Stomach (tissue), 9 donors: Measurements from ENCODE around the gene SH3BGR. TPM values are rescaled to one million over a fixed set of nuclear protein-coding genes. Genes with fewer than 3 reads are reported as not detected.

Experiments used
- DNase-seq, 2 donors: peaks; one replicate each; pipeline versions ENCODE4 v3.0.0 to v3.0.0-alpha.2; 2013 to 2019
- H3K27ac ChIP-seq, 5 donors: fragments of 200-600 bp in 4 of 5; sonication (generic) in 4 of 5; one replicate each; pipeline ENCODE4 v1.5.1; 2013 to 2019; ENCODE audit warnings: mild to moderate bottlenecking in 1 of 5, moderate library complexity in 1 of 5
- H3K27me3 ChIP-seq, 3 donors: fragments of 200-600 bp; sonication (generic); one replicate each; pipeline ENCODE4 v1.5.1; 2017 to 2019; ENCODE audit warnings: mixed run types in 1 of 3
- H3K36me3 ChIP-seq, 4 donors: fragments of 200-600 bp; sonication (generic); 1 replicate in 3 of 4; 2 replicates in 1 of 4; pipeline ENCODE4 v1.5.1; 2016 to 2019
- H3K4me1 ChIP-seq, 4 donors: fragments of 200-600 bp; sonication (generic); one replicate each; pipeline ENCODE4 v1.5.1; 2016 to 2019
- H3K4me3 ChIP-seq, 4 donors: fragments of 200-600 bp; sonication (generic) in 3 of 4; one replicate each; pipeline ENCODE4 v1.5.1; 2016 to 2019; ENCODE audit warnings: mild to moderate bottlenecking in 1 of 4
- H3K9me3 ChIP-seq, 4 donors: fragments of 200-600 bp; sonication (generic); one replicate each; pipeline ENCODE4 v1.5.1; 2016 to 2019
- CTCF ChIP-seq, 7 experiments: fragments of 450-650 bp in 4 of 7; fragments of 200-600 bp in 3 of 7; sonication (generic) in 3 of 7; IDR thresholded peaks; one replicate each; pipeline ENCODE4 v1.5.1; 2016 to 2019; ENCODE audit warnings: antibody characterized with exemption in 7 of 7, control low read depth in 2 of 7, mild to moderate bottlenecking in 1 of 7
- EP300 ChIP-seq: sonication (generic); formaldehyde crosslinking; IDR thresholded peaks from one replicate; pipeline ENCODE4 v1.6.1; 2017; ENCODE audit warnings: antibody characterized with exemption
- POLR2A ChIP-seq, 4 donors: fragments of 450-650 bp; IDR thresholded peaks; one replicate each; pipeline ENCODE4 v1.6.1; 2016; ENCODE audit warnings: antibody characterized with exemption in 4 of 4, control low read depth in 2 of 4, mild to moderate bottlenecking in 1 of 4, moderate library complexity in 1 of 4
- POLR2AphosphoS5 ChIP-seq, 3 donors: sonication (generic); formaldehyde crosslinking; IDR thresholded peaks; one replicate each; pipeline ENCODE4 v1.6.1; 2016; ENCODE audit warnings: antibody characterized with exemption in 3 of 3
- WGBS, 5 donors: extraction: QIAGEN DNeasy Blood & Tissue Kit in 3 of 5; methylation state at CpG; one replicate each; pipeline versions ENCODE4 v1.1.5 to v1.1.7; 2013 to 2018; 5-methylcytosine and 5-hydroxymethylcytosine counted together
- intact Hi-C: fragments of 100-400 bp; cut with DNase I; formaldehyde crosslinking; loops from one replicate; pipeline ENCODE4 v1.15.1; 2023; ENCODE audit warnings: low total_unique reads
- polyA plus RNA-seq, 3 donors: library from polyadenylated mRNA; stranded (reverse); fragments of 200-250 nt; gene quantifications; one replicate each; pipeline ENCODE4 v1.2.3, GENCODE V29; 2013
- total RNA-seq, 5 donors: library from RNA; depleted of rRNA; stranded (reverse); fragments of >200 nt; gene quantifications; one replicate each; pipeline versions ENCODE4 v1.1.0 to v1.2.3, GENCODE V29; 2014 to 2016
- donor health status: healthy with polysubstance abuse.
- donor health status: Bipolar disorder and iron deficiency.
- donor health status: healthy.

SH3BGR gene
- total and polyA plus RNA-seq, 8 donors = 0.87 to 295 (median 7.9) TPM; not detected in 1

GRCh38 chr21:39434950-39435349 is 16.8 kb upstream of the SH3BGR start:
- Histone ChIP-seq H3K4me3 (no peak overlapping the region), H3K9me3 (no peaks in the 10 kb centered on the region), H3K4me1 (no peaks in the 10 kb centered on the region), H3K27me3 (no peaks in the 10 kb centered on the region), H3K27ac (no peak overlapping the region), H3K36me3 (no peaks in the 10 kb centered on the region)
- DNase-seq = no peak
- WGBS, 5 donors = 58 to 79% (median 64%) methylated on average over 4 of the region's 4 CpGs
- no peak for TF ChIP-seq CTCF (IDR thresholded peaks at IDR 0.05)
- TF ChIP-seq EP300 = no peak
- TF ChIP-seq POLR2A (IDR thresholded peaks at IDR 0.05) = no peak
- TF ChIP-seq POLR2AphosphoS5 (IDR thresholded peaks at IDR 0.05) = no peak
- intact Hi-C loops = no loop called here

GRCh38 chr21:39439232-39439631 is 12.5 kb upstream of the SH3BGR start:
- Histone ChIP-seq H3K4me1 (peaks cover 0 to 1% (median 0%) of the 10 kb centered on the region in 4 donors), H3K4me3 (no peak overlapping the region), H3K27me3 (no peaks in the 10 kb centered on the region), H3K36me3 (no peaks in the 10 kb centered on the region), H3K9me3 (no peaks in the 10 kb centered on the region), H3K27ac (no peak overlapping the region)
- DNase-seq = no peak
- no peak for TF ChIP-seq POLR2A (IDR thresholded peaks at IDR 0.05)
- TF ChIP-seq POLR2AphosphoS5 (IDR thresholded peaks at IDR 0.05) = no peak
- no peak for TF ChIP-seq CTCF (IDR thresholded peaks at IDR 0.05)
- TF ChIP-seq EP300 = no peak
- WGBS, 5 donors = 39 to 50% (median 41%) methylated on average over 1 of the region's 1 CpG
- intact Hi-C loops = no loop called here

DNA sequence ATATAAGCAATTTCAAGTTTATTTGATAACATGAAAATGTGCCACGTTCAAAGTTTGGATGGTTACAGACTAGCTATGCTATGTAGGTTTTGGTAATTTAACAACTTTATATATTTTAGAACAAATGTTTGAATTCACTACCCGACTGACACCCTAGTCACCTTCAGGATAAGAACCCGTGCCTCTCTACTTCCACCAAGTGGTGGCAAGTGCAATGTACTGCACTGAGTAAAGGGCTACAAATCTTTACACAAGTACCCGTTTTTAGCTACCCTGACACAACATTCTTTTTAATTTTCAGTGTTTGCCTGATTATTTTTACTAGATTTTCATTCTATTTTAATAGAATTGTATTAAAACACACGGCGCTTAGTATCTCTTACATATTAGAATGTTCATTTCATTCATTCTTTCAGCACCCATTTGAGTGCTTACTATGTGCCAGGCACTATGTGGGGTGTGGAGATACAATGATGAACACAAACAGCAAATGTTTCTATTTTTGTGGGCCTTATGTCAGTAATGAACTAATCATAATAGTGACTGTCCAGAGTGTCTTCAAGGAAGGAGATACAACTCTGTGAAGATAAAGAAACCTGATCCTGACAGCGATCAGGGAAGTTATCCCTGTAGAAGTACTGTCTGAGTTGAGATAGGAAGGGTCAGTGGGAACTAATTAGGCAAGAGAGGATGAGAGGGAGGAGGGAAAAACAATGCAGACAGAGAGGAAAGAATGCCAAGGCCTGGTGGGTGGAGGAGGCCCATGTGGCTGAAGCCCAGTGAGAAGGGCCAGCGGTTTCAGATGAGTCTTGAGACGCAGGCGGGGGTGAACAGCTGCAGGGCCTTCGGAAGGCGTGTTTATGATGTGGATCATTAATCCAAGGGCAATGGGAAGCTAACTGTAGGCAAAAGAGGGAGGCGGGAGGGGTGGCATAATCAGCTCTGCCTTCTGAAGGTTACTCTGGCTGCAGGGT is 10.0 kb upstream of the SH3BGR start:
- H3K27me3 ChIP-seq = no peaks in the 10 kb centered on the region
- no peak overlapping the region for H3K27ac ChIP-seq
- no peaks in the 10 kb centered on the region for H3K9me3 ChIP-seq
- intact Hi-C loops = no loop called here
- peak in 1 of 2 donors; percentile 74 for DNase-seq
- H3K4me1 ChIP-seq = peaks cover 6 to 17% (median 13%) of the 10 kb centered on the region in 4 donors
- H3K36me3 ChIP-seq = no peaks in the 10 kb centered on the region
- H3K4me3 ChIP-seq = no peak overlapping the region
- WGBS, 5 donors = 48 to 59% (median 53%) methylated on average over 13 of the region's 13 CpGs
- TF ChIP-seq EP300 (no peak), POLR2AphosphoS5 (IDR thresholded peaks at IDR 0.05) (no peak), POLR2A (IDR thresholded peaks at IDR 0.05) (no peak), CTCF (IDR thresholded peaks at IDR 0.05) (peak in 4 of 7 experiments; percentile 44 to 64 (median 54))

DNA sequence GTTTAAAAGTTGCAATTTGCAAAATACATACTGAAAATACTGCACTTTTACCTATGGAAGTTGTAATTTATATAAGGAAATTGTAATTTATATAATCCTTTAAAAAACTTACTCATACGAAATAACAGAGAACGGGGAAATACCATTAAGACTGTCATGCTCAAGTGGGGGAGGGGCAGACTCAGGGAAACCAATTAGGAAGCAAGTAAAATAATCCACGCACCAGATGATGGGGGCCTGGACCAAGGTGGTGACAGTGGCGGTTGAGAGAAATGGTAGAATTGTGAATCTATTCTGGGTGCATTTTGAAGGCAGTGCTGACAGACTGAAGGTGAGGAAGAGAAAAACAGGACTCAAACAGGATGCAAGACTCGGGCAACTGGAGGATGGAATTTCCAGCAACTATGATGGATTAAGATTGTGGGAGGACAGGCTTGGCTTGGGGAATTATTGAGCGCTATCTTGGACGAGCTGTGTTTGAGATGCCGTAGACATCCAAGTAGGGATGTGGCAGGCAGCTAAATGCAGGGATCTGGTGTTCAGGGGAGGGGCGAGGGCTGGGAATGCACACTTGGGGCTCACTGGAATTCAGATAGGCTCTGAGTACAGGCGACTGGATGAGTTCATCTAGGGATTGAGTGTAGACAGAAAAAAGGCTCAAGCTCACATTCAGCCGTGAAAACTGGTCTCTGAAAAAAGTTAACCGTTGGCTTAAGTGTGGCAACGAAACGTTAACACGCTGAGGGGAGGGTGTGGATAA is 7.2 kb upstream of the SH3BGR start:
- Histone ChIP-seq H3K27me3 (no peaks in the 10 kb centered on the region), H3K36me3 (no peaks in the 10 kb centered on the region), H3K9me3 (no peaks in the 10 kb centered on the region), H3K4me1 (peaks cover 6 to 17% (median 13%) of the 10 kb centered on the region in 4 donors), H3K27ac (peak overlapping the region in 4 of 5 donors; percentile 91 to 95 (median 92)), H3K4me3 (peak overlapping the region; percentile 84 to 99 (median 86))
- intact Hi-C loops = no loop called here
- 12 to 18% (median 16%) methylated on average over 15 of the region's 15 CpGs for WGBS, 5 donors
- DNase-seq = peak in 1 of 2 donors; percentile 75
- no peak for TF ChIP-seq POLR2A (IDR thresholded peaks at IDR 0.05)
- no peak for TF ChIP-seq CTCF (IDR thresholded peaks at IDR 0.05)
- TF ChIP-seq EP300 = no peak
